Measurements from ENCODE around the gene WT1.

The WT1 gene

DNA sequence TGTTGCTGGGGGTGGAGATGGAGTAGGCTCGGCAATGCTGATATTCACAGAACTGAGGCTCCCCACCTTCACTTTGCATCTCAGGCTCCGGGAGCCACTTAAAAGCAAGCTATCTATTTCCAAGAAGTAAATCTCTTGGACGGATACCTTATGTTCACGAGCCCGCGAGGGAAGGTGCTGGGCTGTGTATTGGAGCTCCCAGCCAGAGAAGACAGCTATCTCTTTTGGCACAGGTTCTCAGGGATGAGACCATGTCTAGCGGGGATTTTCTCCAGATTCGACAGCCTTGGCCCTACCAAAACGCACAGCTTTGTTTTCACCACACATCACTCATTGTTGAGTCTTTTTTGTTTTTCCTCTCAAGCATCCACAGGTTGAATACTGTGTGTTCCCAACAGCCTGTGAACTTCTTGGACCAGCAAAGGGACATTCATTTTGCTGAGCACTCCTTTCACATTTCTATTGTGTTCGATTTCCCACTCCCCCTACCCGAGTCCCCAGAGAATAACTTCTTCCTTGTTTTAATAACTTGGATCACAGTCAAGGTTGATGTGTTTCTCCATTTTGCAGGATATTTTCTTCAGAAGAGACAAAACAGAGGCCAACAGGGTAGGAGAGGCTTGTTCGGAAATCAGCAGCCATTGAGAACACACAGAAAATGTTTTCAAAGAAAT, 23.3 kb downstream of the WT1 start:
- TF ChIP-seq POLR2A (IDR thresholded peaks at IDR 0.05; ENCODE audit: extremely low read depth, insufficient read length) (no peak), CTCF (IDR thresholded peaks at IDR 0.05; ENCODE audit: low read depth, low read length) (no peak), MYC (IDR thresholded peaks at IDR 0.05; ENCODE audit: low read depth, low read length) (no peak)
- TF ChIP-seq, protein P1, sequence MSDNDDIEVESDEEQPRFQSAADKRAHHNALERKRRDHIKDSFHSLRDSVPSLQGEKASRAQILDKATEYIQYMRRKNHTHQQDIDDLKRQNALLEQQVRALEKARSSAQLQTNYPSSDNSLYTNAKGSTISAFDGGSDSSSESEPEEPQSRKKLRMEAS (IDR thresholded peaks at IDR 0.05; ENCODE audit: low read depth, low read length), result no peak
- DNase-seq (ENCODE audit: low read depth), result no peak
- no peak overlapping the region for H3K4me3 ChIP-seq (ENCODE audit: low read depth, low read length)

DNA sequence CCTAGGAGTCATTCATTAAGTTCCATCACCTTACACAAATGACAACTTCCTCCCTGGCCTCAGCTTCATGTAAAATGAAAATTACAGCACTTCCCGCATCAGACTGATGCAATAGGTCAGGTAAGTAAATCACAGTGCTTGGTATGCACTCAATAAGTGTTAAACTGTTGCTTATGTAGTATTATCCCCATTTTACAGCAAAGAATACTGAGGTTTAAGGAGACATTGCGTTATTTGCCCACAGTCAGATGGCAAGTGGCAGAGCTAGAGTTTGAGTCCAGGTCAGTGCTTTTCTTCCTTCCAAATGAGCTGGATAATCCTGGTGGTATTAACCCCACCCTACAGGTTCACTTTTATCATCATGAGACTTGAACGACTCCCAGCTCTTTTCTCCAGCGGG, 29.7 kb downstream of the WT1 start:
- H3K4me3 ChIP-seq (ENCODE audit: low read depth, low read length), result no peak overlapping the region
- DNase-seq (ENCODE audit: low read depth), result no peak
- TF ChIP-seq MYC (IDR thresholded peaks at IDR 0.05; ENCODE audit: low read depth, low read length) (no peak), POLR2A (IDR thresholded peaks at IDR 0.05; ENCODE audit: extremely low read depth, insufficient read length) (no peak), CTCF (IDR thresholded peaks at IDR 0.05; ENCODE audit: low read depth, low read length) (no peak)
- TF ChIP-seq, protein P1 (IDR thresholded peaks at IDR 0.05; ENCODE audit: low read depth, low read length), result no peak

DNA sequence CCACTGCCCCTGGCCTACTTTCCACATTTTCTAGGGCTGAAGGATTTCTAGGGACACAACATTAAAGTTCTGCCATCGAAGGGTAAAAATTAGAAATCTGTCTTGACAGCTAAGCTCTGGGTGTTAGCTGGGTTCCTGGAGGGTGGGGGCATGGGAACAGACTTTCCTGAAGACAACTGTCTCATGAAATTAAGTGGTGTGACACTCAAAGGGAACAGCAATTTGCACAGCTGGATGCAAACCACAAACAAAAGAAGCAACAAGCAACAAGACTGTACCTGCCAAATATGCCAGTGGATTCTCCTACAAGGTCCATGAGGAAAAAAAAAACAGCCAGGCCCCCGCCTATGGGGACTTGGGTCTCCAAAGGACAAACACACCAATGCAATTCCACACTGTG, 32.5 kb downstream of the WT1 start:
- DNase-seq (ENCODE audit: low read depth), result no peak

GRCh38 chr11:32400670-32401369, 34.5 kb downstream of the WT1 start:
- peak; percentile 49 for DNase-seq (ENCODE audit: low read depth)
- no peak overlapping the region for H3K4me3 ChIP-seq (ENCODE audit: low read depth, low read length)
- TF ChIP-seq, protein P1 (IDR thresholded peaks at IDR 0.05; ENCODE audit: low read depth, low read length), result no peak
- TF ChIP-seq CTCF (IDR thresholded peaks at IDR 0.05; ENCODE audit: low read depth, low read length), result no peak

More for the DNA sequence above, 32.5 kb downstream of the WT1 start:
- no peak overlapping the region for H3K4me3 ChIP-seq (ENCODE audit: low read depth, low read length)
- TF ChIP-seq POLR2A (IDR thresholded peaks at IDR 0.05; ENCODE audit: extremely low read depth, insufficient read length), result no peak
- no peak for TF ChIP-seq CTCF (IDR thresholded peaks at IDR 0.05; ENCODE audit: low read depth, low read length)
- TF ChIP-seq, protein P1 (IDR thresholded peaks at IDR 0.05; ENCODE audit: low read depth, low read length), result no peak
- TF ChIP-seq MYC (IDR thresholded peaks at IDR 0.05; ENCODE audit: low read depth, low read length), result no peak

GRCh38 chr11:32400196-32400595, 35.1 kb downstream of the WT1 start:
- no peak overlapping the region for H3K4me3 ChIP-seq (ENCODE audit: low read depth, low read length)
- DNase-seq (ENCODE audit: low read depth), result peak; percentile 54
- TF ChIP-seq, protein P1 (IDR thresholded peaks at IDR 0.05; ENCODE audit: low read depth, low read length), result no peak
- no peak for TF ChIP-seq POLR2A (IDR thresholded peaks at IDR 0.05; ENCODE audit: extremely low read depth, insufficient read length)
- TF ChIP-seq MYC (IDR thresholded peaks at IDR 0.05; ENCODE audit: low read depth, low read length), result no peak
- no peak for TF ChIP-seq CTCF (IDR thresholded peaks at IDR 0.05; ENCODE audit: low read depth, low read length)

Measured in NB4 (cell line).